ENCODE data around the gene EAF1.

The EAF1 gene

DNA sequence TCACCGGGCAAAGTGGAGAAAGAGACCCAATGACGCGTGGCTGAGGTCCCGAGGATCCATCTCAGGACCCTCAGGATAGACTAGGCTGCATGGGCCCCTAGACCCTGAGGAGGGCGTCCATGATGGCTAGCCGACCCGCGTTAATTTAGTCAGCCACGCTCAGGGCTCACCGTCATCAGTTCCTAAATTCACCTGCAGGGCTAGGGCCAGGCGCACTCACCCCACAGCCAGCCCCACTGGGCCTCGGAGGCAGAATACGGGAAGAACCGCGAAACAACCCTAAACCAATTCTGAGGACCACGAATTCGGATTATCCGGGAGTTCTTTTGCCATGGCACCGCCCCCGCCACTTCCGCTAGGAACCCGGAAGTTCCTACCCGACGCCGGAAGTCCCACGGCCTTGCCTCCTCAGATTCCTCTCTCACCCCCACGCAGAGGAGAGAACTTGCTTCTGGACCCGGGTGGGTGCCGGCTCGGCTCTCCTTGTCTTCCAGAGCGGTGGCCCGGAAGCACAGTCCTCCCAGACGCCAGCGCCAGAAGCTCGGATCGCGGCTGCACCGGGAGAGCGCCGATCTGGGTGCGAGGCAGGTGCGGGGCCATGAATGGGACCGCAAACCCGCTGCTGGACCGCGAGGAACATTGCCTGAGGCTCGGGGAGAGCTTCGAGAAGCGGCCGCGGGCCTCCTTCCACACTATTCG, at the start of gene EAF1, which contains the start of gene METTL6:
Gene EAF1, plus strand, starts transcription at position 417 of the 699 bp plus-strand sequence. Its CDS starts 182 bp downstream, at position 599.
Gene METTL6, minus strand, starts transcription at position 363 of the 699 bp plus-strand sequence. CDS start 1,033 bp downstream, outside the sequence.
- peak within 1 kb of the TSS; percentile 83 for H3K9ac ChIP-seq (ENCODE audit: low read length)
- no peaks in the 10 kb centered on the region for H3K27me3 ChIP-seq (ENCODE audit: insufficient read depth, low read length)
- peak within 1 kb of the TSS; percentile 70 for H3K4me2 ChIP-seq (ENCODE audit: low read length)
- H3K79me2 ChIP-seq (ENCODE audit: insufficient read depth, low read length) = peaks cover 32% of the 10 kb centered on the region
- no peaks in the 10 kb centered on the region for H4K20me1 ChIP-seq (ENCODE audit: insufficient read depth, low read length)
- no peaks in the 10 kb centered on the region for H3K9me2 ChIP-seq (ENCODE audit: low read depth, low read length)
- peak within 1 kb of the TSS; percentile 95 for H3K4me3 ChIP-seq (ENCODE audit: low read depth, low read length, poor library complexity, severe bottlenecking)
- H3K27ac ChIP-seq (ENCODE audit: low read depth, low read length, poor library complexity, severe bottlenecking) = peak within 1 kb of the TSS; percentile 31
- peaks cover 41% of the 10 kb centered on the region for H3K36me3 ChIP-seq (ENCODE audit: insufficient read depth, low read length)
- H3K4me1 ChIP-seq (ENCODE audit: insufficient read depth, low read length, severe bottlenecking) = peaks cover 37% of the 10 kb centered on the region
- no peaks in the 10 kb centered on the region for H3K9me3 ChIP-seq (ENCODE audit: low read length)
- H3F3A ChIP-seq (ENCODE audit: insufficient read depth, low read length) = no peaks in the 10 kb centered on the region
- H2AFZ ChIP-seq (ENCODE audit: low read length) = no peak within 1 kb of the TSS
- TF ChIP-seq EZH2 (IDR thresholded peaks at IDR 0.05; ENCODE audit: borderline replicate concordance, low read length) (no peak), CTCF (IDR thresholded peaks at IDR 0.05; ENCODE audit: low read length) (peak; percentile 23; the same call in 1 of the 2 replicates)

GRCh38 chr3:15377961-15378791, 49.2 kb upstream of the EAF1 start:
- H3K9ac ChIP-seq (ENCODE audit: low read length) = peak overlapping the region; percentile 32; the same call in 1 of the 2 replicates
- no peaks in the 10 kb centered on the region for H3K9me3 ChIP-seq (ENCODE audit: low read length)
- H3K9me2 ChIP-seq (ENCODE audit: low read depth, low read length) = no peaks in the 10 kb centered on the region
- peaks cover 9% of the 10 kb centered on the region for H3K4me1 ChIP-seq (ENCODE audit: insufficient read depth, low read length, severe bottlenecking)
- no peaks in the 10 kb centered on the region for H4K20me1 ChIP-seq (ENCODE audit: insufficient read depth, low read length)
- peak overlapping the region; percentile 99 for H2AFZ ChIP-seq (ENCODE audit: low read length)
- H3K27ac ChIP-seq (ENCODE audit: low read depth, low read length, poor library complexity, severe bottlenecking) = peak overlapping the region; percentile 66
- H3K79me2 ChIP-seq (ENCODE audit: insufficient read depth, low read length) = no peaks in the 10 kb centered on the region
- H3K4me3 ChIP-seq (ENCODE audit: low read depth, low read length, poor library complexity, severe bottlenecking) = peak overlapping the region; percentile 42
- no peaks in the 10 kb centered on the region for H3K36me3 ChIP-seq (ENCODE audit: insufficient read depth, low read length)
- H3K27me3 ChIP-seq (ENCODE audit: insufficient read depth, low read length) = no peaks in the 10 kb centered on the region
- no peaks in the 10 kb centered on the region for H3F3A ChIP-seq (ENCODE audit: insufficient read depth, low read length)
- peak overlapping the region; percentile 55 for H3K4me2 ChIP-seq (ENCODE audit: low read length)
- TF ChIP-seq EZH2 (IDR thresholded peaks at IDR 0.05; ENCODE audit: borderline replicate concordance, low read length) = no peak
- TF ChIP-seq CTCF (IDR thresholded peaks at IDR 0.05; ENCODE audit: low read length) = peak; percentile 91

GRCh38 chr3:15380980-15381890, 46.2 kb upstream of the EAF1 start:
- TF ChIP-seq CTCF (IDR thresholded peaks at IDR 0.05; ENCODE audit: low read length) = no peak
- TF ChIP-seq EZH2 (IDR thresholded peaks at IDR 0.05; ENCODE audit: borderline replicate concordance, low read length) = no peak
- peaks cover 3% of the 10 kb centered on the region; the same call in 1 of the 2 replicates for H3F3A ChIP-seq (ENCODE audit: insufficient read depth, low read length)
- no peak overlapping the region for H3K4me2 ChIP-seq (ENCODE audit: low read length)
- H3K4me1 ChIP-seq (ENCODE audit: insufficient read depth, low read length, severe bottlenecking) = peaks cover 36% of the 10 kb centered on the region
- no peak overlapping the region for H3K27ac ChIP-seq (ENCODE audit: low read depth, low read length, poor library complexity, severe bottlenecking)
- H3K36me3 ChIP-seq (ENCODE audit: insufficient read depth, low read length) = no peaks in the 10 kb centered on the region
- H4K20me1 ChIP-seq (ENCODE audit: insufficient read depth, low read length) = no peaks in the 10 kb centered on the region
- no peaks in the 10 kb centered on the region for H3K9me3 ChIP-seq (ENCODE audit: low read length)
- no peak overlapping the region for H2AFZ ChIP-seq (ENCODE audit: low read length)
- H3K9me2 ChIP-seq (ENCODE audit: low read depth, low read length) = no peaks in the 10 kb centered on the region
- H3K9ac ChIP-seq (ENCODE audit: low read length) = no peak overlapping the region
- no peak overlapping the region for H3K4me3 ChIP-seq (ENCODE audit: low read depth, low read length, poor library complexity, severe bottlenecking)
- no peaks in the 10 kb centered on the region for H3K27me3 ChIP-seq (ENCODE audit: insufficient read depth, low read length)
- no peaks in the 10 kb centered on the region for H3K79me2 ChIP-seq (ENCODE audit: insufficient read depth, low read length)

Measured in OCI-LY1 (cell line).